ENCODE results near the gene SAFB2.

Gene SAFB2

DNA sequence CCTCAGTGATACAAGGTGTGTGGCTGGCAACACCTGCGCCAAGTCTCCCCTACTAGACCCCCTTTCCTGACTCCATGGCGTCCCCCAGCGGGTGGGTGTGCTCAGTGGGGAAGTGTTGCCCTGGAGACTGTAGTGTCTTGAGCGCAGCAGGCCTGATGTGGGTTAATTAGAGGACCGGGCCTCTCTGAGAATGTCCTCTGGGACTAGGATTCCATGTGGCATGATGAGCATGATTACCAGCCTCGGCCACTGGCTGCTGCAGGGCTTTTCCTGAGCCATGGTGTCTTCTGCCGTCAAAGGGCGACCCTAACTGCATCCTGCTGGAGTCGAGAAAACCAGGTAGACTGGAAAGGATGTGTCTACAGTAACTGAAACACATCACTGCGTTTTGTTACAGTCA lies 29.7 kb upstream of the SAFB2 start:
- Histone ChIP-seq H3K36me3 (ENCODE audit: control insufficient read depth, low read depth, low read length) (peaks cover 86% of the 10 kb centered on the region), H3K27me3 (ENCODE audit: control insufficient read depth, insufficient read depth, low read length) (no peaks in the 10 kb centered on the region), H3K4me3 (ENCODE audit: low read length) (no peak overlapping the region), H3K9me3 (ENCODE audit: control insufficient read depth, low read depth, low read length) (no peaks in the 10 kb centered on the region), H3K4me1 (ENCODE audit: control insufficient read depth, low read depth, low read length) (no peaks in the 10 kb centered on the region), H3K9ac (ENCODE audit: low read length) (no peak overlapping the region), H3K27ac (ENCODE audit: low read length) (no peak overlapping the region)

DNA sequence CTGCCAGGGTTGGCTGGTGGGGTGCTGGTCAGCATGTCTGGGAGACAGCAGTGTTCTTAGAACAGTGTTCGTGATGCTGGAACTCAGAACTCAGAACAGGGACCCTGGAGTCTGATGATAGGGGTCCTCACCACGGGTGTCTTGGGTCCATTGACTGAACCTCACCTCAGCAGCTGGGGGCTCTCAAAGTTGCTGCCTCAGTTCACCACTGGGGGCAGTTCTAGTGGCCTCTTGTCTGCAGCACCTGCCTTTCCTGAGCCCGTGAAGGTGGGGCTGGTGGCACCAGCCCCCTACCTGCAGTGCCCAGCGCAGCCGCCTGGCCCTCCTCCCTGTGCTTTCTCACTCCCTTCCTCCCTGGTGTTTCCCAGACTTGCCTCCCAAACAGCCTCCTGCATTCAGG lies 28.8 kb upstream of the SAFB2 start:
- Histone ChIP-seq H3K4me3 (ENCODE audit: low read length) (no peak overlapping the region), H3K9me3 (ENCODE audit: control insufficient read depth, low read depth, low read length) (no peaks in the 10 kb centered on the region), H3K4me1 (ENCODE audit: control insufficient read depth, low read depth, low read length) (no peaks in the 10 kb centered on the region), H3K27me3 (ENCODE audit: control insufficient read depth, insufficient read depth, low read length) (no peaks in the 10 kb centered on the region), H3K9ac (ENCODE audit: low read length) (no peak overlapping the region), H3K36me3 (ENCODE audit: control insufficient read depth, low read depth, low read length) (peaks cover 89% of the 10 kb centered on the region), H3K27ac (ENCODE audit: low read length) (no peak overlapping the region)

- no peaks in the 10 kb centered on the region for H3K9me3 ChIP-seq (ENCODE audit: control insufficient read depth, low read depth, low read length)
- H3K27me3 ChIP-seq (ENCODE audit: control insufficient read depth, insufficient read depth, low read length) = no peaks in the 10 kb centered on the region
- peaks cover 92% of the 10 kb centered on the region for H3K36me3 ChIP-seq (ENCODE audit: control insufficient read depth, low read depth, low read length)
- H3K9ac ChIP-seq (ENCODE audit: low read length) = no peak overlapping the region
- H3K27ac ChIP-seq (ENCODE audit: low read length) = no peak overlapping the region
- no peaks in the 10 kb centered on the region for H3K4me1 ChIP-seq (ENCODE audit: control insufficient read depth, low read depth, low read length)
- no peak overlapping the region for H3K4me3 ChIP-seq (ENCODE audit: low read length)
Observed at GRCh38 chr19:5648464-5648863, 25.9 kb upstream of the SAFB2 start.

- H3K27me3 ChIP-seq (ENCODE audit: control insufficient read depth, insufficient read depth, low read length) = no peaks in the 10 kb centered on the region
- H3K27ac ChIP-seq (ENCODE audit: low read length) = no peak overlapping the region
- H3K9me3 ChIP-seq (ENCODE audit: control insufficient read depth, low read depth, low read length) = no peaks in the 10 kb centered on the region
- peaks cover 91% of the 10 kb centered on the region for H3K36me3 ChIP-seq (ENCODE audit: control insufficient read depth, low read depth, low read length)
- no peaks in the 10 kb centered on the region for H3K4me1 ChIP-seq (ENCODE audit: control insufficient read depth, low read depth, low read length)
- no peak overlapping the region for H3K4me3 ChIP-seq (ENCODE audit: low read length)
- H3K9ac ChIP-seq (ENCODE audit: low read length) = no peak overlapping the region
Observed at GRCh38 chr19:5646703-5647102, 24.1 kb upstream of the SAFB2 start.

DNA sequence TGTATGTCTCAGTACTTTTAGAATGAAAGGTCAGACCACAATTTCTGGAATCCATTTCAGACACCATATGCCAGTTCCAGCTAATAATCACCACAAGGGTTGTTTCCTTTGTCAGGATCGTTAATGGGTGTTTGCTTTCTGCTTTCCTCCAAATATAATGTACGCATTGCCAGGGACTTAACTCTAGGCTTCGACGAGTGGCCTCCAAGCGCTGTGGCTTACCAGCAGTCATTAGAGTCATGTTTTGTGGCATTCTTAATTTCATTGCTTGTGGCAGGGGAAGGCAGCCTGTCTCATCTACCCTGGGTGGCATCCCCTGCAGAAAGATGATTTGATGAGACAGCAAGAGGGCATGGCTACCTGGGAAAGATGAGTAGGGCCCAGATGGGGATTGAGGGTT lies 22.8 kb upstream of the SAFB2 start:
- no peaks in the 10 kb centered on the region for H3K4me1 ChIP-seq (ENCODE audit: control insufficient read depth, low read depth, low read length)
- H3K27ac ChIP-seq (ENCODE audit: low read length) = no peak overlapping the region
- H3K27me3 ChIP-seq (ENCODE audit: control insufficient read depth, insufficient read depth, low read length) = no peaks in the 10 kb centered on the region
- no peaks in the 10 kb centered on the region for H3K9me3 ChIP-seq (ENCODE audit: control insufficient read depth, low read depth, low read length)
- no peak overlapping the region for H3K4me3 ChIP-seq (ENCODE audit: low read length)
- peaks cover 84% of the 10 kb centered on the region for H3K36me3 ChIP-seq (ENCODE audit: control insufficient read depth, low read depth, low read length)
- no peak overlapping the region for H3K9ac ChIP-seq (ENCODE audit: low read length)

DNA sequence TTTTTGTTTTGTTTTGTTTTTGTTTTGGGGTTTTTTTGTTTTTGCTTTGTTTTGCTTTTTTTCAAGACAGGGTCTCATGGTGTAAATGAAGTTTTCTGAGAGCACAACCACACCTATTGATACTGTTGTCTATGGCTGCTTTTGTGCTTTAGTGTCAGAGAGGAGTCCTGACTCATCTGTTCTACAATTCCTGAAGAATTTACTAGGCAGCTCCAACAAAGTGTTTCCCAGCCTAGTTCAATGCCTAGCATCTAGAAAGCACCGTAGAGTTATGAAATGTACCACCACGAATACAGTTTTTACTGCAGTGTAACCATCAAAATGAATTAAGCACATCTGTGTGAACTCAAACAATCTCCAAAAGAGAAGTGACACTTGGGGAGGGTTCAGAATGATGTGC lies 21.5 kb upstream of the SAFB2 start:
- Histone ChIP-seq H3K9me3 (ENCODE audit: control insufficient read depth, low read depth, low read length) (no peaks in the 10 kb centered on the region), H3K27ac (ENCODE audit: low read length) (no peak overlapping the region), H3K9ac (ENCODE audit: low read length) (no peak overlapping the region), H3K4me1 (ENCODE audit: control insufficient read depth, low read depth, low read length) (no peaks in the 10 kb centered on the region), H3K36me3 (ENCODE audit: control insufficient read depth, low read depth, low read length) (peaks cover 74% of the 10 kb centered on the region), H3K27me3 (ENCODE audit: control insufficient read depth, insufficient read depth, low read length) (no peaks in the 10 kb centered on the region), H3K4me3 (ENCODE audit: low read length) (no peak overlapping the region)

- Histone ChIP-seq H3K36me3 (ENCODE audit: control insufficient read depth, low read depth, low read length) (peaks cover 68% of the 10 kb centered on the region), H3K27me3 (ENCODE audit: control insufficient read depth, insufficient read depth, low read length) (no peaks in the 10 kb centered on the region), H3K9ac (ENCODE audit: low read length) (no peak overlapping the region), H3K4me1 (ENCODE audit: control insufficient read depth, low read depth, low read length) (no peaks in the 10 kb centered on the region), H3K4me3 (ENCODE audit: low read length) (no peak overlapping the region), H3K27ac (ENCODE audit: low read length) (no peak overlapping the region), H3K9me3 (ENCODE audit: control insufficient read depth, low read depth, low read length) (no peaks in the 10 kb centered on the region)
Observed at GRCh38 chr19:5643060-5643459, 20.5 kb upstream of the SAFB2 start.

GRCh38 chr19:5642204-5642603 lies 19.6 kb upstream of the SAFB2 start:
- H3K9ac ChIP-seq (ENCODE audit: low read length) = no peak overlapping the region
- no peaks in the 10 kb centered on the region for H3K4me1 ChIP-seq (ENCODE audit: control insufficient read depth, low read depth, low read length)
- H3K36me3 ChIP-seq (ENCODE audit: control insufficient read depth, low read depth, low read length) = peaks cover 60% of the 10 kb centered on the region

DNA sequence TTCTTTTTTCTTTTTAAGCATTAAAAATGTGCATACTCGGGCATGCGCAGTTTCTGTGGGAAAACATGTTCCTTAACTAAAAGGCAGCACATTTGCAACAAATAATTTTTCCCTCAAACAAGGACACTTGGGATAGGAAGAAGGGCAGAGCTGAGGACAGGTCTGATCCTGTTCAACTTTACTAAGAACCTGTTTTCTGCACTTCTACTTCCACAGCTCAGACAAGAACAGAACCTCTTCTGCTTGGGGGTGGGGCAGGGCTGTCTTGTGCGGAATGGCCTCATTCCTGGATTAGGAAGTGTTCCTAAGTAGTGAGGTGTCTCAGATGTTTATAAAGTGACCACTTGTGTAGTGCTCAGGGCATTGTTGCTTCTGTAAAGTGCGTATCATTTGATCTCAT lies 18.6 kb upstream of the SAFB2 start:
- no peaks in the 10 kb centered on the region for H3K27me3 ChIP-seq (ENCODE audit: control insufficient read depth, insufficient read depth, low read length)
- H3K27ac ChIP-seq (ENCODE audit: low read length) = no peak overlapping the region
- H3K36me3 ChIP-seq (ENCODE audit: control insufficient read depth, low read depth, low read length) = peaks cover 49% of the 10 kb centered on the region
- H3K4me1 ChIP-seq (ENCODE audit: control insufficient read depth, low read depth, low read length) = no peaks in the 10 kb centered on the region
- H3K9ac ChIP-seq (ENCODE audit: low read length) = no peak overlapping the region
- no peak overlapping the region for H3K4me3 ChIP-seq (ENCODE audit: low read length)
- H3K9me3 ChIP-seq (ENCODE audit: control insufficient read depth, low read depth, low read length) = no peaks in the 10 kb centered on the region

More at GRCh38 chr19:5642204-5642603, 19.6 kb upstream of the SAFB2 start:
- no peak overlapping the region for H3K27ac ChIP-seq (ENCODE audit: low read length)
- H3K27me3 ChIP-seq (ENCODE audit: control insufficient read depth, insufficient read depth, low read length) = no peaks in the 10 kb centered on the region
- H3K4me3 ChIP-seq (ENCODE audit: low read length) = no peak overlapping the region
- H3K9me3 ChIP-seq (ENCODE audit: control insufficient read depth, low read depth, low read length) = no peaks in the 10 kb centered on the region

GRCh38 chr19:5637971-5638370 lies 15.4 kb upstream of the SAFB2 start:
- Histone ChIP-seq H3K27me3 (ENCODE audit: control insufficient read depth, insufficient read depth, low read length) (no peaks in the 10 kb centered on the region), H3K4me3 (ENCODE audit: low read length) (no peak overlapping the region), H3K9ac (ENCODE audit: low read length) (no peak overlapping the region), H3K9me3 (ENCODE audit: control insufficient read depth, low read depth, low read length) (no peaks in the 10 kb centered on the region), H3K27ac (ENCODE audit: low read length) (no peak overlapping the region), H3K36me3 (ENCODE audit: control insufficient read depth, low read depth, low read length) (peaks cover 19% of the 10 kb centered on the region), H3K4me1 (ENCODE audit: control insufficient read depth, low read depth, low read length) (no peaks in the 10 kb centered on the region)

DNA sequence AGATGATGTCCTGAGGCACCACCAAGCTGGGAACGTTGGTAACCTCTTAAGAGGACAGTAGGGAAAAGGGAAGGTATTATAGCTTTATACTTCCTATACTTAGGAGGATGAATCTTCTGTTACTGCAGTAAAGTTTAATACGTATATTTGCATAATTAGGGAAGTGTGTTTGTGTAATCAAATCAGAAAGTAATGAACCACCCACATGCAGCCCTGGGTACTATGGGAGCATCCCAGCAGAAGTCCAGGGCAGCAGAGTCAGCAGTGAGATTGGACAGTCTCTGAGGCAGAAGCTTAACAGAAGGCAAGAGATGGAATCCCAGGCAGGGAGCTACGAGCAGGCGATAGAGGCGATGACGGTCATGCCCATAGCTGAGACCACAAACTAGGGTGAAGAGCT lies 12.9 kb upstream of the SAFB2 start:
- Histone ChIP-seq H3K9me3 (ENCODE audit: control insufficient read depth, low read depth, low read length) (no peaks in the 10 kb centered on the region), H3K4me3 (ENCODE audit: low read length) (no peak overlapping the region), H3K27me3 (ENCODE audit: control insufficient read depth, insufficient read depth, low read length) (no peaks in the 10 kb centered on the region), H3K36me3 (ENCODE audit: control insufficient read depth, low read depth, low read length) (peaks cover 11% of the 10 kb centered on the region), H3K9ac (ENCODE audit: low read length) (no peak overlapping the region), H3K27ac (ENCODE audit: low read length) (no peak overlapping the region), H3K4me1 (ENCODE audit: control insufficient read depth, low read depth, low read length) (no peaks in the 10 kb centered on the region)

DNA sequence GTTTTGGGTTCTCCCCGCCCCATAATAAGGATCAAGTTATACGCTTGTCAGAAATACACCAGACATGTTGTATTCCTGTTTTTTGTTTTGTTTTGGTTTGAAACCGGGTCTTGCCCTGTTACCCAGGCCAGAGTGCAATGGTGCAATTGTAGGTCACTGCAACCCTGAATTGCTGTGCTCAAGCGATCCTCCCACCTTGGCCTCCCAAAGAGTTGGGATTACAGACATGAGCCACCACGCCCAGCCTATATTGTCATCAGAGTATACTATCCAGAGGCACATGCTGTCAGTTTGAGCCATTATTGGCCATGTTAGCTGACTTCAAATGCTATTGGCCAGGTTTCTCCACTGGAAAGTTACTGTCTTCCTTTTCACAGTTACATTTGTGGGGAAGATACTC lies 10.1 kb upstream of the SAFB2 start:
- Histone ChIP-seq H3K27me3 (ENCODE audit: control insufficient read depth, insufficient read depth, low read length) (no peaks in the 10 kb centered on the region), H3K36me3 (ENCODE audit: control insufficient read depth, low read depth, low read length) (peaks cover 35% of the 10 kb centered on the region), H3K9me3 (ENCODE audit: control insufficient read depth, low read depth, low read length) (no peaks in the 10 kb centered on the region), H3K4me3 (ENCODE audit: low read length) (no peak overlapping the region), H3K9ac (ENCODE audit: low read length) (no peak overlapping the region), H3K27ac (ENCODE audit: low read length) (no peak overlapping the region), H3K4me1 (ENCODE audit: control insufficient read depth, low read depth, low read length) (no peaks in the 10 kb centered on the region)

Data from iPS-18a (cell line).